ENCODE measurements around the gene USP53.
A peak's percentile ranks its signal among the peaks of the same experiment; 100 is the strongest.
"Not testable (repeated sequence)": the region's sequence is repeated elsewhere in the genome, so short reads cannot be mapped to it uniquely, and the experiment has no call there.

USP53 gene

GRCh38 chr4:119317990-119318389, 105.5 kb downstream of the USP53 start:
- DNase-seq (ENCODE audit: low spot score) = no peak

- no peak for DNase-seq (ENCODE audit: low spot score)
Observed at GRCh38 chr4:119321921-119322687, 109.6 kb downstream of the USP53 start, which contains the start of gene FABP2. Gene FABP2, minus strand, starts transcription at chr4:119322138. Its CDS starts 36 bp downstream, at chr4:119322102.

- no peak for DNase-seq (ENCODE audit: low spot score)
Observed at GRCh38 chr4:119328695-119329094, 116.2 kb downstream of the USP53 start.

GRCh38 chr4:119329835-119330620, 117.5 kb downstream of the USP53 start:
- no peak for DNase-seq (ENCODE audit: low spot score)

GRCh38 chr4:119336332-119336979, 123.9 kb downstream of the USP53 start:
- DNase-seq (ENCODE audit: low spot score) = not testable (repeated sequence)

- DNase-seq (ENCODE audit: low spot score) = peak; percentile 41
Observed at GRCh38 chr4:119337010-119337409, 124.5 kb downstream of the USP53 start.

- not testable (repeated sequence) for DNase-seq (ENCODE audit: low spot score)
Observed at GRCh38 chr4:119339895-119340294, 127.4 kb downstream of the USP53 start.

- DNase-seq (ENCODE audit: low spot score) = not testable (repeated sequence)
Observed at GRCh38 chr4:119343293-119343692, 130.8 kb downstream of the USP53 start.
